H9 (cell line): ENCODE results near the gene ZNF423. TPM values are rescaled to one million over a fixed set of nuclear protein-coding genes. Genes with fewer than 3 reads are reported as not detected.

Experiments
- DNase-seq: peaks from one replicate; pipeline ENCODE4 v3.0.0-alpha.2; 2017
- H2AFZ ChIP-seq: one replicate; pipeline ENCODE4 v1.6.1; 2013; ENCODE audit warnings: mild to moderate bottlenecking, low read length, control low read depth, moderate library complexity
- H2AK5ac ChIP-seq: 2 replicates; pipeline ENCODE4 v1.6.1; 2013; ENCODE audit warnings: low read length, control low read depth, mixed read lengths; ENCODE audit not compliant: insufficient read length
- H2BK120ac ChIP-seq: one replicate; pipeline ENCODE4 v1.6.1; 2013; ENCODE audit warnings: low read depth, mild to moderate bottlenecking, low read length, control low read depth, inconsistent platforms; ENCODE audit not compliant: poor library complexity, severe bottlenecking
- H2BK12ac ChIP-seq: 2 replicates; pipeline ENCODE4 v1.6.1; 2013; ENCODE audit warnings: low read length, control low read depth, mixed read lengths, low read depth; ENCODE audit not compliant: insufficient read length
- H2BK15ac ChIP-seq: 2 replicates; pipeline ENCODE4 v1.6.1; 2013; ENCODE audit warnings: low read depth, low read length, control low read depth
- H2BK20ac ChIP-seq: one replicate; pipeline ENCODE4 v1.6.1; 2013; ENCODE audit warnings: low read depth, mild to moderate bottlenecking, low read length, control low read depth, inconsistent platforms; ENCODE audit not compliant: poor library complexity, severe bottlenecking
- H2BK5ac ChIP-seq: 2 replicates; pipeline ENCODE4 v1.6.1; 2013; ENCODE audit warnings: low read length, control low read depth, mixed read lengths; ENCODE audit not compliant: insufficient read length
- H3K14ac ChIP-seq: 2 replicates; pipeline ENCODE4 v1.6.1; 2013; ENCODE audit warnings: low read length, control low read depth; ENCODE audit not compliant: insufficient read depth
- H3K18ac ChIP-seq: 2 replicates; pipeline ENCODE4 v1.6.1; 2013; ENCODE audit warnings: low read depth, mild to moderate bottlenecking, mixed read lengths, low read length, control low read depth; ENCODE audit not compliant: insufficient read length
- H3K23ac ChIP-seq: 2 replicates; pipeline ENCODE4 v1.6.1; 2013; ENCODE audit warnings: low read length, control low read depth, mixed read lengths, low read depth; ENCODE audit not compliant: insufficient read length
- H3K23me2 ChIP-seq: 2 replicates; pipeline ENCODE4 v1.6.1; 2013; ENCODE audit warnings: low read depth, mild to moderate bottlenecking, mixed read lengths, low read length, control low read depth; ENCODE audit not compliant: insufficient read length, poor library complexity, severe bottlenecking
- H3K27ac ChIP-seq: 2 replicates; pipeline ENCODE4 v1.5.1; 2013; ENCODE audit warnings: low read length, control low read depth, mixed read lengths, low read depth; ENCODE audit not compliant: insufficient read length
- H3K27me3 ChIP-seq: 2 replicates; pipeline ENCODE4 v1.6.1; 2013; ENCODE audit warnings: low read length, control low read depth, inconsistent platforms; ENCODE audit not compliant: insufficient read depth
- H3K4ac ChIP-seq: 2 replicates; pipeline ENCODE4 v1.6.1; 2013; ENCODE audit warnings: low read depth, mild to moderate bottlenecking, control low read depth, inconsistent platforms, low read length, moderate library complexity
- H3K4me1 ChIP-seq: 2 replicates; pipeline ENCODE4 v1.6.1; 2013; ENCODE audit warnings: low read length, control low read depth, inconsistent platforms; ENCODE audit not compliant: insufficient read depth
- H3K4me2 ChIP-seq: 2 replicates; pipeline ENCODE4 v1.6.1; 2013; ENCODE audit warnings: low read length, control low read depth, mixed read lengths; ENCODE audit not compliant: insufficient read length, insufficient read depth
- H3K56ac ChIP-seq: 2 replicates; pipeline ENCODE4 v1.6.1; 2013; ENCODE audit warnings: low read depth, mild to moderate bottlenecking, mixed read lengths, low read length, control low read depth; ENCODE audit not compliant: insufficient read length
- H3K79me1 ChIP-seq: 2 replicates; pipeline ENCODE4 v1.6.1; 2013; ENCODE audit warnings: low read depth, mild to moderate bottlenecking, moderate library complexity, low read length, control low read depth, inconsistent platforms; ENCODE audit not compliant: insufficient read depth, poor library complexity, severe bottlenecking
- H3K79me2 ChIP-seq: 2 replicates; pipeline ENCODE4 v1.6.1; 2013; ENCODE audit warnings: low read length, control low read depth, inconsistent platforms; ENCODE audit not compliant: insufficient read depth
- H3K9ac ChIP-seq: 2 replicates; pipeline ENCODE4 v1.6.1; 2013; ENCODE audit warnings: low read length, control low read depth, mixed read lengths; ENCODE audit not compliant: insufficient read length; ENCODE audit errors: extremely low read depth
- H3K9me3 ChIP-seq: one replicate; pipeline ENCODE4 v1.6.1; 2013; ENCODE audit warnings: low read depth, low read length, inconsistent platforms; ENCODE audit not compliant: control insufficient read depth
- H3T11ph ChIP-seq: one replicate; pipeline ENCODE4 v1.6.1; 2013; ENCODE audit warnings: mild to moderate bottlenecking, low read length, control low read depth, inconsistent platforms
- H4K20me1 ChIP-seq: one replicate; pipeline ENCODE4 v1.6.1; 2013; ENCODE audit not compliant: control insufficient read depth, insufficient read length, insufficient read depth
- H4K5ac ChIP-seq: 2 replicates; pipeline ENCODE4 v1.6.1; 2013; ENCODE audit warnings: low read depth, mild to moderate bottlenecking, mixed read lengths, low read length, control low read depth; ENCODE audit not compliant: insufficient read length
- H4K8ac ChIP-seq: replicated peaks from 2 replicates; pipeline ENCODE4 v1.6.1; 2013; ENCODE audit warnings: low read length, control low read depth, mixed read lengths, low read depth; ENCODE audit not compliant: insufficient read length
- H4K91ac ChIP-seq: 2 replicates; pipeline ENCODE4 v1.6.1; 2013; ENCODE audit warnings: low read depth, mild to moderate bottlenecking, moderate library complexity, mixed read lengths, low read length, control low read depth; ENCODE audit not compliant: insufficient read length
- H3K27ac Mint-ChIP-seq, 3 experiments: 2 replicates in 2 of 3; 3 replicates in 1 of 3; pipeline ENCODE4 v1.8.0; 2020 to 2021; ENCODE audit warnings: mixed read lengths in 3 of 3, mild to moderate bottlenecking in 1 of 3, moderate library complexity in 1 of 3
- H3K27me3 Mint-ChIP-seq: 2 replicates; pipeline ENCODE4 v1.8.0; 2021; ENCODE audit warnings: low read depth, mild to moderate bottlenecking, moderate library complexity, mixed read lengths
- H3K36me3 Mint-ChIP-seq, 3 experiments: 2 replicates in 2 of 3; 3 replicates in 1 of 3; pipeline ENCODE4 v1.8.0; 2020 to 2021; ENCODE audit warnings: low read depth in 3 of 3, mixed read lengths in 3 of 3; ENCODE audit not compliant: insufficient read depth in 1 of 3
- H3K4me1 Mint-ChIP-seq, 2 experiments: 2 replicates each; pipeline ENCODE4 v1.8.0; 2020; ENCODE audit warnings: mixed read lengths in 2 of 2
- H3K4me3 Mint-ChIP-seq, 2 experiments: 2 replicates in 1 of 2; 3 replicates in 1 of 2; pipeline ENCODE4 v1.8.0; 2020 to 2021; ENCODE audit warnings: mild to moderate bottlenecking in 2 of 2, mixed read lengths in 2 of 2, moderate library complexity in 1 of 2
- H3K9me3 Mint-ChIP-seq, 2 experiments: 2 replicates in 1 of 2; 3 replicates in 1 of 2; pipeline ENCODE4 v1.8.0; 2020; ENCODE audit warnings: mild to moderate bottlenecking in 2 of 2, mixed read lengths in 2 of 2, moderate library complexity in 1 of 2
- CTCF ChIP-seq: fragments of 200-600 bp; sonication (generic); conservative IDR thresholded peaks from 3 replicates; pipeline ENCODE4 v1.8.0; 2021; ENCODE audit warnings: antibody characterized with exemption, mild to moderate bottlenecking
- WGBS: extraction: QIAGEN DNeasy Blood & Tissue Kit; methylation state at CpG from one replicate; pipeline ENCODE4 v1.1.7; 2013; ENCODE audit warnings: missing lambda C conversion rate, low lambda C conversion rate, mixed read lengths; ENCODE audit not compliant: insufficient read length; ENCODE audit errors: extremely low coverage; 5-methylcytosine and 5-hydroxymethylcytosine counted together
- total RNA-seq: library from RNA; stranded (reverse); gene quantifications from 2 replicates; pipeline ENCODE4 v1.2.1, GENCODE V29; 2021

The ZNF423 gene
- total RNA-seq, 1 experiment from 2014 or later = 51.5 TPM

GRCh38 chr16:49439676-49440075 lies 416.2 kb downstream of the ZNF423 start:
- no peaks in the 10 kb centered on the region for H4K20me1 ChIP-seq
- H2BK20ac ChIP-seq = no peak overlapping the region
- no CpG with 5 or more reads among the region's 4 CpGs for WGBS
- no peak overlapping the region for H2BK15ac ChIP-seq
- no peak overlapping the region for H2BK120ac ChIP-seq
- no peak overlapping the region for H4K5ac ChIP-seq
- H3K9ac ChIP-seq = no peak overlapping the region
- H3T11ph ChIP-seq = no peak overlapping the region
- H3K18ac ChIP-seq = no peak overlapping the region
- no peak overlapping the region for H3K4me2 ChIP-seq
- no peak overlapping the region for H3K14ac ChIP-seq
- no peaks in the 10 kb centered on the region for H3K79me2 ChIP-seq
- no peak overlapping the region for H4K91ac ChIP-seq
- DNase-seq = no peak
- no peak overlapping the region for H3K27ac Mint-ChIP-seq
- H3K4me1 Mint-ChIP-seq = peaks cover 42 to 46% of the 10 kb centered on the region in 2 experiments
- H3K27me3 Mint-ChIP-seq = peaks cover 14% of the 10 kb centered on the region
- peaks cover 15% of the 10 kb centered on the region for H3K4me1 ChIP-seq
- no peaks in the 10 kb centered on the region for H3K9me3 ChIP-seq
- no peak overlapping the region for H2AFZ ChIP-seq
- TF ChIP-seq CTCF = no peak
- no peaks in the 10 kb centered on the region for H3K27me3 ChIP-seq
- no peak overlapping the region for H3K4ac ChIP-seq
- no peak overlapping the region for H2AK5ac ChIP-seq
- H3K56ac ChIP-seq = no peak overlapping the region
- no peak overlapping the region for H3K4me3 Mint-ChIP-seq
- no peaks in the 10 kb centered on the region; a peak in 1 of 5 replicates for H3K9me3 Mint-ChIP-seq
- no peaks in the 10 kb centered on the region for H3K79me1 ChIP-seq
- no peak overlapping the region for H3K27ac ChIP-seq
- H3K36me3 Mint-ChIP-seq = no peaks in the 10 kb centered on the region
- no peak overlapping the region for H4K8ac ChIP-seq
- H2BK12ac ChIP-seq = no peak overlapping the region
- H3K23me2 ChIP-seq = no peaks in the 10 kb centered on the region
- no peak overlapping the region for H3K23ac ChIP-seq
- H2BK5ac ChIP-seq = no peak overlapping the region
